K562 (cell line): ENCODE results near the gene EDEM2. TPM values are rescaled to one million over a fixed set of nuclear protein-coding genes. Genes with fewer than 3 reads are reported as not detected.

Experiments used
- CBFB ChIP-seq: sonication (generic); formaldehyde crosslinking; IDR thresholded peaks from 2 replicates; pipeline ENCODE4 v1.4.0; 2020; ENCODE audit warnings: mild to moderate bottlenecking, missing genetic modification reagents
- ETV6 ChIP-seq, 3 experiments: fragments of 150-350 bp in 1 of 3; sonication (generic) in 1 of 3; formaldehyde crosslinking in 1 of 3; IDR thresholded peaks; 2 replicates each; pipeline versions ENCODE4 v1.6.1 to v1.8.0; 2014 to 2022; ENCODE audit warnings: borderline replicate concordance in 2 of 3, low read depth in 2 of 3, antibody characterized with exemption in 1 of 3, low read length in 1 of 3, mild to moderate bottlenecking in 1 of 3, missing genetic modification reagents in 1 of 3
- FOSL1 ChIP-seq: fragments of 200-800 bp; sonication (Bioruptor generic); conservative IDR thresholded peaks from 2 replicates; pipeline ENCODE4 v1.6.1; 2016; ENCODE audit warnings: missing genetic modification characterization, missing compliant biosample characterization
- KAT2B ChIP-seq: IDR thresholded peaks from one replicate; pipeline ENCODE4 v1.6.1; 2012; ENCODE audit warnings: low read depth, mild to moderate bottlenecking, control low read depth, inconsistent platforms, low read length, moderate library complexity
- NCOA4 ChIP-seq: fragments of 450-650 bp; IDR thresholded peaks from 2 replicates; pipeline ENCODE4 v1.6.1; 2018; ENCODE audit warnings: mild to moderate bottlenecking; ENCODE audit not compliant: partially characterized antibody
- NRF1 ChIP-seq, 2 experiments: fragments of 450-650 bp; IDR thresholded peaks in 1 of 2; conservative IDR thresholded peaks in 1 of 2; 2 replicates each; pipeline ENCODE4 v1.6.1; 2014; ENCODE audit warnings: mild to moderate bottlenecking in 2 of 2
- PCBP1 ChIP-seq: fragments of 200-400 bp; formaldehyde crosslinking; IDR thresholded peaks from 2 replicates; pipeline ENCODE4 v1.6.1; 2018; ENCODE audit warnings: mild to moderate bottlenecking, low read depth, low read length; ENCODE audit not compliant: poor library complexity, severe bottlenecking
- RFX5 ChIP-seq: IDR thresholded peaks from 2 replicates; pipeline ENCODE4 v1.6.1; 2011; ENCODE audit warnings: low read depth, mild to moderate bottlenecking, improper control_type of control experiment, low read length
- ZBTB7A ChIP-seq: IDR thresholded peaks from 2 replicates; pipeline ENCODE4 v1.6.1; 2011; ENCODE audit warnings: low read depth, mild to moderate bottlenecking, low read length, moderate library complexity, borderline replicate concordance; ENCODE audit not compliant: control insufficient read depth
- ZNF239 ChIP-seq: fragments of 250-450 bp; sonication (Bioruptor Pico); IDR thresholded peaks from 2 replicates; pipeline ENCODE4 v1.4.0; 2020; ENCODE audit warnings: mild to moderate bottlenecking
- ZNF586 ChIP-seq: fragments of 450-650 bp; formaldehyde crosslinking; conservative IDR thresholded peaks from 2 replicates; pipeline ENCODE4 v1.4.0; 2020; ENCODE audit warnings: mild to moderate bottlenecking, moderate library complexity
- polyA plus RNA-seq, 8 experiments: library from polyadenylated mRNA; depleted of rRNA in 4 of 8; stranded (reverse) in 5 of 8; unstranded in 3 of 8; fragments of >200 nt; fragmentation: Nextera tagmentation in 2 of 8; fragmentation: Illumina TruSeq in 1 of 8; extraction: Ambion mirVana in 2 of 8; extraction: Trizol in 1 of 8; gene quantifications; 2 replicates each; pipeline versions ENCODE4 v1.2.1 to v1.2.3, GENCODE V29; 2011 to 2014; ENCODE audit warnings: inconsistent platforms in 1 of 8, missing spikeins in 1 of 8
- total RNA-seq, 7 experiments: library from RNA; depleted of rRNA in 6 of 7; stranded (reverse); fragments of >200 nt in 6 of 7; fragmentation: Illumina TruSeq in 2 of 7; extraction: Trizol in 2 of 7; gene quantifications; 2 replicates each; pipeline versions ENCODE4 v1.2.1 to v1.2.3, GENCODE V29; 2011 to 2021; ENCODE audit warnings: low replicate concordance in 1 of 7
- TF ChIP-seq, protein P1 (sequence below), 2 experiments: fragments of 450-650 bp; IDR thresholded peaks; 2 replicates each; pipeline ENCODE4 v1.6.1; 2018; ENCODE audit warnings: mild to moderate bottlenecking in 2 of 2, low read depth in 1 of 2; ENCODE audit not compliant: partially characterized antibody in 2 of 2
- TF ChIP-seq, protein P2 (sequence below): fragments of 450-650 bp; IDR thresholded peaks from 2 replicates; pipeline ENCODE4 v1.6.1; 2018; ENCODE audit not compliant: partially characterized antibody
- TF ChIP-seq, protein P3 (sequence below): fragments of 450-650 bp; formaldehyde crosslinking; IDR thresholded peaks from 2 replicates; pipeline ENCODE4 v1.4.0; 2020; ENCODE audit warnings: mild to moderate bottlenecking, moderate library complexity
- TF ChIP-seq, protein P4 (sequence below): fragments of 200-800 bp; sonication (Bioruptor generic); IDR thresholded peaks from 2 replicates; pipeline ENCODE4 v1.6.1; 2017; ENCODE audit warnings: missing genetic modification characterization, missing compliant biosample characterization

Gene EDEM2
- total and polyA plus RNA-seq, 9 of the 15 experiments (the other 6 are each of a cell fraction or from before 2014, with no cell fraction given) = 6.9 to 11.0 (median 9.7) TPM

DNA sequence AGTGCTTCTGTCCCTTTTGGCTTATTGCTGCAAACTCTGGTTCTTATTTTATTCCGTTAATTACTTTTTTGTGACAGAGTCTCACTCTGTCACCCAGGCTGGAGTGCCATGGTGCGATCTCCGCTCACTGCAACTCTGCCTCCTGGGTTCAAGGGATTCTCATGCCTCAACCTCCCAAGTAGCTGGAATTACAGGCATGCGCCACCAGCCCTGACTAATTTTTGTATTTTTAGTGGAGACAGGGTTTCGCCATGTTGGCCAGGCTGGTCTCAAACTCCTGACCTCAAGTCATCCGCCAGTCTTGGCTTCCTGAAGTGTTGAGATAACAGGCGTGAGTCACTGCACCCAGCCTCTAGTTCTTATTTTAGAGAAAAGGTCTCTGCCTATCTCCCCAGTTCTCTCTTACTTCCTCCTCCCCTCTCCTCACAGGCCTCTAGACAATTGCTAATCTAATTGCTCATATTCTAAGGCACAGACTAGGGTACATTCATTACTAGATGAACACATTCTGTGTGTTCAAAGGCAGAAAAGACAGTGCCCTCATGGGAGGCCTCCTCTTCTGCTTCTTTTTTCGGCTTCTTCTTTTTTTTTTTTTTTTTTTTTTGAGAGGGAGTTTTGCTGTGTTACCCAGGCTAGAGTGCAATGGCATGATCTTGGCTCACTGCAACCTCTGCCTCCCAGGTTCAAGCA, 27.0 kb downstream of the EDEM2 start (continued):
- TF ChIP-seq, protein P1, sequence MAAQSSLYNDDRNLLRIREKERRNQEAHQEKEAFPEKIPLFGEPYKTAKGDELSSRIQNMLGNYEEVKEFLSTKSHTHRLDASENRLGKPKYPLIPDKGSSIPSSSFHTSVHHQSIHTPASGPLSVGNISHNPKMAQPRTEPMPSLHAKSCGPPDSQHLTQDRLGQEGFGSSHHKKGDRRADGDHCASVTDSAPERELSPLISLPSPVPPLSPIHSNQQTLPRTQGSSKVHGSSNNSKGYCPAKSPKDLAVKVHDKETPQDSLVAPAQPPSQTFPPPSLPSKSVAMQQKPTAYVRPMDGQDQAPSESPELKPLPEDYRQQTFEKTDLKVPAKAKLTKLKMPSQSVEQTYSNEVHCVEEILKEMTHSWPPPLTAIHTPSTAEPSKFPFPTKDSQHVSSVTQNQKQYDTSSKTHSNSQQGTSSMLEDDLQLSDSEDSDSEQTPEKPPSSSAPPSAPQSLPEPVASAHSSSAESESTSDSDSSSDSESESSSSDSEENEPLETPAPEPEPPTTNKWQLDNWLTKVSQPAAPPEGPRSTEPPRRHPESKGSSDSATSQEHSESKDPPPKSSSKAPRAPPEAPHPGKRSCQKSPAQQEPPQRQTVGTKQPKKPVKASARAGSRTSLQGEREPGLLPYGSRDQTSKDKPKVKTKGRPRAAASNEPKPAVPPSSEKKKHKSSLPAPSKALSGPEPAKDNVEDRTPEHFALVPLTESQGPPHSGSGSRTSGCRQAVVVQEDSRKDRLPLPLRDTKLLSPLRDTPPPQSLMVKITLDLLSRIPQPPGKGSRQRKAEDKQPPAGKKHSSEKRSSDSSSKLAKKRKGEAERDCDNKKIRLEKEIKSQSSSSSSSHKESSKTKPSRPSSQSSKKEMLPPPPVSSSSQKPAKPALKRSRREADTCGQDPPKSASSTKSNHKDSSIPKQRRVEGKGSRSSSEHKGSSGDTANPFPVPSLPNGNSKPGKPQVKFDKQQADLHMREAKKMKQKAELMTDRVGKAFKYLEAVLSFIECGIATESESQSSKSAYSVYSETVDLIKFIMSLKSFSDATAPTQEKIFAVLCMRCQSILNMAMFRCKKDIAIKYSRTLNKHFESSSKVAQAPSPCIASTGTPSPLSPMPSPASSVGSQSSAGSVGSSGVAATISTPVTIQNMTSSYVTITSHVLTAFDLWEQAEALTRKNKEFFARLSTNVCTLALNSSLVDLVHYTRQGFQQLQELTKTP (IDR thresholded peaks at IDR 0.05; ENCODE audit: low read depth in 1 of 2, partially characterized antibody in 2 of 2) = peak in 1 of 2 experiments; percentile 69
- TF ChIP-seq PCBP1 (no peak), FOSL1 (tag) (peak; percentile 97), ZNF239 (no peak), ETV6 (IDR thresholded peaks at IDR 0.05; ENCODE audit: borderline replicate concordance in 1 of 2, low read depth in 2 of 2, low read length in 1 of 2) (peak in 1 of 2 experiments; percentile 37; a peak in 1 of 4 replicates), ETV6 (CRISPR knock-in tag; IDR thresholded peaks at IDR 0.05; ENCODE audit: borderline replicate concordance) (no peak), NCOA4 (no peak), NRF1 (conservative IDR thresholded peaks at IDR 0.05 in 1 of 2, IDR thresholded peaks at IDR 0.05 in 1 of 2) (peak; percentile 62 to 67), ZBTB7A (no peak), RFX5 (no peak), CBFB (CRISPR knock-in tag) (no peak), KAT2B (no peak), ZNF586 (CRISPR knock-in tag) (0 out of 2 replicates have a peak, but pooled peaks have one; percentile 19)
- TF ChIP-seq, protein P2, sequence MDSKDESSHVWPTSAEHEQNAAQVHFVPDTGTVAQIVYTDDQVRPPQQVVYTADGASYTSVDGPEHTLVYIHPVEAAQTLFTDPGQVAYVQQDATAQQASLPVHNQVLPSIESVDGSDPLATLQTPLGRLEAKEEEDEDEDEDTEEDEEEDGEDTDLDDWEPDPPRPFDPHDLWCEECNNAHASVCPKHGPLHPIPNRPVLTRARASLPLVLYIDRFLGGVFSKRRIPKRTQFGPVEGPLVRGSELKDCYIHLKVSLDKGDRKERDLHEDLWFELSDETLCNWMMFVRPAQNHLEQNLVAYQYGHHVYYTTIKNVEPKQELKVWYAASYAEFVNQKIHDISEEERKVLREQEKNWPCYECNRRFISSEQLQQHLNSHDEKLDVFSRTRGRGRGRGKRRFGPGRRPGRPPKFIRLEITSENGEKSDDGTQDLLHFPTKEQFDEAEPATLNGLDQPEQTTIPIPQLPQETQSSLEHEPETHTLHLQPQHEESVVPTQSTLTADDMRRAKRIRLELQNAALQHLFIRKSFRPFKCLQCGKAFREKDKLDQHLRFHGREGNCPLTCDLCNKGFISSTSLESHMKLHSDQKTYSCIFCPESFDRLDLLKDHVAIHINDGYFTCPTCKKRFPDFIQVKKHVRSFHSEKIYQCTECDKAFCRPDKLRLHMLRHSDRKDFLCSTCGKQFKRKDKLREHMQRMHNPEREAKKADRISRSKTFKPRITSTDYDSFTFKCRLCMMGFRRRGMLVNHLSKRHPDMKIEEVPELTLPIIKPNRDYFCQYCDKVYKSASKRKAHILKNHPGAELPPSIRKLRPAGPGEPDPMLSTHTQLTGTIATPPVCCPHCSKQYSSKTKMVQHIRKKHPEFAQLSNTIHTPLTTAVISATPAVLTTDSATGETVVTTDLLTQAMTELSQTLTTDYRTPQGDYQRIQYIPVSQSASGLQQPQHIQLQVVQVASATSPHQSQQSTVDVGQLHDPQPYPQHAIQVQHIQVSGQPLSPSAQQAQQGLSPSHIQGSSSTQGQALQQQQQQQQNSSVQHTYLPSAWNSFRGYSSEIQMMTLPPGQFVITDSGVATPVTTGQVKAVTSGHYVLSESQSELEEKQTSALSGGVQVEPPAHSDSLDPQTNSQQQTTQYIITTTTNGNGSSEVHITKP = peak; percentile 11
- TF ChIP-seq, protein P3, sequence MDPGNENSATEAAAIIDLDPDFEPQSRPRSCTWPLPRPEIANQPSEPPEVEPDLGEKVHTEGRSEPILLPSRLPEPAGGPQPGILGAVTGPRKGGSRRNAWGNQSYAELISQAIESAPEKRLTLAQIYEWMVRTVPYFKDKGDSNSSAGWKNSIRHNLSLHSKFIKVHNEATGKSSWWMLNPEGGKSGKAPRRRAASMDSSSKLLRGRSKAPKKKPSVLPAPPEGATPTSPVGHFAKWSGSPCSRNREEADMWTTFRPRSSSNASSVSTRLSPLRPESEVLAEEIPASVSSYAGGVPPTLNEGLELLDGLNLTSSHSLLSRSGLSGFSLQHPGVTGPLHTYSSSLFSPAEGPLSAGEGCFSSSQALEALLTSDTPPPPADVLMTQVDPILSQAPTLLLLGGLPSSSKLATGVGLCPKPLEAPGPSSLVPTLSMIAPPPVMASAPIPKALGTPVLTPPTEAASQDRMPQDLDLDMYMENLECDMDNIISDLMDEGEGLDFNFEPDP (CRISPR knock-in tag) = no peak
- TF ChIP-seq, protein P4, sequence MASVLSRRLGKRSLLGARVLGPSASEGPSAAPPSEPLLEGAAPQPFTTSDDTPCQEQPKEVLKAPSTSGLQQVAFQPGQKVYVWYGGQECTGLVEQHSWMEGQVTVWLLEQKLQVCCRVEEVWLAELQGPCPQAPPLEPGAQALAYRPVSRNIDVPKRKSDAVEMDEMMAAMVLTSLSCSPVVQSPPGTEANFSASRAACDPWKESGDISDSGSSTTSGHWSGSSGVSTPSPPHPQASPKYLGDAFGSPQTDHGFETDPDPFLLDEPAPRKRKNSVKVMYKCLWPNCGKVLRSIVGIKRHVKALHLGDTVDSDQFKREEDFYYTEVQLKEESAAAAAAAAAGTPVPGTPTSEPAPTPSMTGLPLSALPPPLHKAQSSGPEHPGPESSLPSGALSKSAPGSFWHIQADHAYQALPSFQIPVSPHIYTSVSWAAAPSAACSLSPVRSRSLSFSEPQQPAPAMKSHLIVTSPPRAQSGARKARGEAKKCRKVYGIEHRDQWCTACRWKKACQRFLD (CRISPR knock-in tag) = peak; percentile 85; the same call in 1 of the 2 replicates
